Bronchial epithelial cell (primary cell): Measurements from ENCODE around the gene PSMG4. TPM values are rescaled to one million over a fixed set of nuclear protein-coding genes. Genes with fewer than 3 reads are reported as not detected.

Experiments
- DNase-seq: peaks from one replicate; pipeline ENCODE4 v3.0.0-alpha.2; 2010; ENCODE audit warnings: low read depth
- FAIRE-seq: peaks from 2 replicates; lab custom pipeline; 2011; peaks lifted over from hg19 to GRCh38; lab: Jason Lieb, UNC
- H3K27me3 ChIP-seq: 2 replicates; pipeline ENCODE4 v1.5.1; 2011; ENCODE audit warnings: low read length; ENCODE audit not compliant: control insufficient read depth, insufficient read depth
- H3K36me3 ChIP-seq: 2 replicates; pipeline ENCODE4 v1.5.1; 2011; ENCODE audit warnings: low read length; ENCODE audit not compliant: control insufficient read depth, insufficient read depth
- H3K4me3 ChIP-seq: 2 replicates; pipeline ENCODE4 v1.5.1; 2011; ENCODE audit warnings: mild to moderate bottlenecking, low read depth, low read length, control low read depth
- CTCF ChIP-seq: IDR thresholded peaks from 2 replicates; pipeline ENCODE4 v1.5.1; 2011; ENCODE audit warnings: mild to moderate bottlenecking, moderate library complexity, low read length, control low read depth, inconsistent platforms; ENCODE audit not compliant: insufficient read depth, severe bottlenecking
- total RNA-seq: library from RNA; depleted of rRNA; stranded (reverse); fragments of >200 nt; gene quantifications from 2 replicates; pipeline ENCODE4 v1.2.1, GENCODE V29; 2014

Gene PSMG4
- total RNA-seq, 1 donor from 2014 or later, result 15.5 TPM

DNA sequence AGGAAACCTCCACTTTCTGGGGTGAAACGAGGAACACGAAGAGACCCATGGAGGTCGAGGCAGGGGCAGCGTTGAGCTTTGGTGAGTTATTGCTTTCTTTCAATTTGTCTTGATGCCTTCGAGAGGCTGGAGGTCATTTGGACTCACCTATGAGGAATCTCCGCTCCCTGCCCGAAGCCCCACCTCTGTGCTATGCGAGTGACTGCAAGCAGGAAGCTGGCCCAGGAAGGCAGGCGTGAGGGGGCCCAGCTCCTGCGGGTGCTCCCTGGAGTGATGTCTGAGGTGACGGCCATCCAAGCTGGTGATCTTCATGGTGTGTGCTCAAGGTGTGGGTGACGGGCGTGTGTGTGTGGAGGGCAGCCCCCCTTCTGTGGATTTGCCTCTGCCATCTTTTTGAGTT lies 13.0 kb downstream of the PSMG4 start:
- no peak for TF ChIP-seq CTCF
- H3K27me3 ChIP-seq, result no peaks in the 10 kb centered on the region
- H3K4me3 ChIP-seq, result no peak overlapping the region
- DNase-seq (no peak), FAIRE-seq (no peak)
- peaks cover 2% of the 10 kb centered on the region for H3K36me3 ChIP-seq

DNA sequence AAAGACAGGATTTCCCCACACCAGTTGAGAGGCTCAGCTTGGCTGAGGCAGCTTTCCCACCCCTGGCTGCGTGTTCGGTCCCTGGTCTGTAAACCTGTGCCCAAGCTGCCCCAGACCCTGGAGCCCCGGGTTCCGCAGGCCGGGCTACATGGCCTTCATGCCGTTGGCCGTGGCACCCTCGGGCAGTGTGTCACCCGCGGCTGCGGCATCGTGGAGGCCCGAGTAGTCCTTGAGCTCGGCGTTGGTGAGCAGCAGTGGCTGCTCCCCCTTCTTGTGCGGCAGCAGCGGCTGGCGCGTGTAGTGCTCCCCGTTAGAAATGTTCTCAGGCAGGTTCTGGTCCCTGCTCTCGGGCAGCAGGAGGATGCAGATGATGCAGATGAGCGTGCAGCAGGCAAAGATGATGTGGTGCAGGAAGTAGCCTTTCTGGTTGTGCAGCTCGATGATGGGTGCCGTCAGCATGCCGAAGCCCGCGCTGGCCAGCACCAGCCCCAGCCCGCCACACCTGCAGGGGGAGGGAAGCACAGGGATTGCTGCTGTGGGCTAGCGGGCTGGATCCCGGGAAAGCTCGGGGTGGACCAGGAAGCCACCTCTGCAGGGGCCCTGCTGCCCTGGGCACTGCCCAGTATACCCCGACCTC lies 14.3 kb downstream of the PSMG4 start:
- FAIRE-seq (no peak), DNase-seq (no peak)
- Histone ChIP-seq H3K4me3 (no peak overlapping the region), H3K36me3 (peaks cover 4% of the 10 kb centered on the region), H3K27me3 (no peaks in the 10 kb centered on the region)
- TF ChIP-seq CTCF, result no peak

DNA sequence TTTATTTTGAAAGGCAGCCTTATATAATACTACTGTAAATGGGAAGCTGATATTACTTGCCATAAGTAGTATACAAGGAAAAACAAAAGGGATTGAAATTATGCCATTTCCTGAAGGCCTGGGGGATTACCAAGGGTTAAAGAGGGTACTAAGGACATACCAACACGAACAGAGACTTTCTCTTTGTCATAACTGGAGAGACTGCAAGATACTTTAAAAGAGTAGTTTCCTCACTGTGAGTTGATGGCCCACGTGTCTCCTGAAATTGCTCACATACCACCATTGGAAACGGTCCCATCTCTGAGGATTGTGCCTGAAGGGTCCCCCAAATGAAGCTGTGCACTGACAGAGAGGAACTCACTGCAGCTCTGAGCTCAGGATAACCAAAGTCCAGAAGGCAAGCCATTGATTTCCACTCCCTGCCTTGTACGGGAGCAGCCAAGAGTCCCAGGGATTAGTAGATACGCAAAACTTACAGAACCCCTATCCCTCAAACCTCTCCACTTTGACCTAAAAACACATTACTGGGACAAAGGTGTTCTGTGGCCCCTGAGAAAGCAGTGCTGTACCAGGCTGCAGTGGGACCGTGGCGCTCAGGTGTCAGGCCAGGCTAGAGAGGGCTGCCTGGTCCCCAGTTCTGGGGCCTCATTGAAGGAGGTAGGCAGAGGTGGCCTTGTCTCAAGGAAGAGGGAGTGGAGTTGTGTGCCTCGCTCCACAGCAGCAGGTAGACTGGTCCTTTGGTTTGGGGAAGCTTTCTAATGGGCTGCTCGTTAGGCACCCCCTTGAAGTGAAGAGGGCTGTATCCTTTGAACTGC lies 15.2 kb downstream of the PSMG4 start:
- FAIRE-seq (peak; percentile 7), DNase-seq (no peak)
- Histone ChIP-seq H3K27me3 (no peaks in the 10 kb centered on the region), H3K36me3 (peaks cover 4% of the 10 kb centered on the region), H3K4me3 (no peak overlapping the region)
- TF ChIP-seq CTCF, result no peak

GRCh38 chr6:3276174-3277167 lies 17.7 kb downstream of the PSMG4 start:
- Histone ChIP-seq H3K4me3 (no peak overlapping the region), H3K27me3 (no peaks in the 10 kb centered on the region), H3K36me3 (peaks cover 4% of the 10 kb centered on the region)
- DNase-seq (no peak), FAIRE-seq (no peak)
- TF ChIP-seq CTCF, result no peak

GRCh38 chr6:3277251-3277650 lies 18.5 kb downstream of the PSMG4 start:
- peaks cover 4% of the 10 kb centered on the region for H3K36me3 ChIP-seq

More at GRCh38 chr6:3277251-3277650, 18.5 kb downstream of the PSMG4 start:
- TF ChIP-seq CTCF, result no peak
- Histone ChIP-seq H3K27me3 (no peaks in the 10 kb centered on the region), H3K4me3 (no peak overlapping the region)
- FAIRE-seq (no peak), DNase-seq (no peak)
